HG02943 (cell line): ENCODE data around the gene SPPL3.
"Not testable (repeated sequence)": the region's sequence is repeated elsewhere in the genome, so short reads cannot be mapped to it uniquely, and the experiment has no call there.

ENCODE experiments used
- ATAC-seq: cut with Tn5 transposase; IDR thresholded peaks from one replicate; pipeline ENCODE4 v1.9.1; 2021; ENCODE audit warnings: mild to moderate bottlenecking, low read depth, moderate library complexity; ENCODE audit not compliant: unreplicated experiment

Gene SPPL3

GRCh38 chr12:120735181-120735580 is 169.0 kb downstream of the SPPL3 start:
- ATAC-seq: no peak

DNA sequence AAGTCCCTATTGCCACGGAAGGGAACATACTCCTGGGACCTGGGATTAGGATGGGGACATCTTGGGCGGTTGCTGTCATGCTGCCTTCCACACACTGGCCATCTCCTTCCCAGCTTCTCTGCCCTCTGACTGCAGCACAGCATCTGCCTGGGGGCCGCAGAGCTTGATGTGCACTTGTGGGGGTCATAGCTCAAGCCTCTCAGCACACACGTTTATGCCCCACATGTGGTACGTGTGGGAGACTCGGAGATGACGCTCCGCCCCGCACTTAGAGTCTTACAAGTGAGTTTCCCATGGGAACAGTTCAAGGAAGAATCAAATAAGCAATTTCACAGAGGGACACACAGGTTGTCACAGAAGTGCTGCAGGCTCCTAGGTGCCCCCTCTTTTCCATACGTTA is 169.9 kb downstream of the SPPL3 start:
- ATAC-seq: no peak

GRCh38 chr12:120733574-120733973 is 170.6 kb downstream of the SPPL3 start:
- no peak for ATAC-seq

DNA sequence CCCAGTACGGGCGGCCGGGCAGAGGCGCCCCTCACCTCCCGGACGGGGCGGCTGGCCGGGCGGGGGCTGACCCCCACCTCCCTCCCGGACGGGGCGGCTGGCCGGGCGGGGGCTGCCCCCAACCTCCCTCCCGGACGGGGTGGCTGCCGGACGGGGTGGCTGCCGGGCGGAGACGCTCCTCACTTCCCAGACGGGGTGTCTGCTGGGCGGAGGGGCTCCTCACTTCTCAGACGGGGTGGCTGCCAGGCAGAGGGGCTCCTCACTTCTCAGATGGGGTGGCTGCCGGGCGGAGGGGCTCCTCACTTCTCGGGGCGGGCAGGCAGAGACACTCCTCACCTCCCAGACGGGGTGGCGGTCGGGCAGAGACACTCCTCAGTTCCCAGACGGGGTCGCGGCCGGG is 172.0 kb downstream of the SPPL3 start:
- not testable (repeated sequence) for ATAC-seq

GRCh38 chr12:120726961-120727360 is 177.2 kb downstream of the SPPL3 start:
- no peak for ATAC-seq

- no peak for ATAC-seq
Observed at GRCh38 chr12:120726510-120726793, 177.7 kb downstream of the SPPL3 start.

GRCh38 chr12:120725659-120726509 is 178.3 kb downstream of the SPPL3 start, which contains the start of gene ACADS:
Gene ACADS (plus strand): TSS chr12:120725826. CDS start chr12:120725886, 60 bp downstream.
- ATAC-seq: peak; percentile 78

DNA sequence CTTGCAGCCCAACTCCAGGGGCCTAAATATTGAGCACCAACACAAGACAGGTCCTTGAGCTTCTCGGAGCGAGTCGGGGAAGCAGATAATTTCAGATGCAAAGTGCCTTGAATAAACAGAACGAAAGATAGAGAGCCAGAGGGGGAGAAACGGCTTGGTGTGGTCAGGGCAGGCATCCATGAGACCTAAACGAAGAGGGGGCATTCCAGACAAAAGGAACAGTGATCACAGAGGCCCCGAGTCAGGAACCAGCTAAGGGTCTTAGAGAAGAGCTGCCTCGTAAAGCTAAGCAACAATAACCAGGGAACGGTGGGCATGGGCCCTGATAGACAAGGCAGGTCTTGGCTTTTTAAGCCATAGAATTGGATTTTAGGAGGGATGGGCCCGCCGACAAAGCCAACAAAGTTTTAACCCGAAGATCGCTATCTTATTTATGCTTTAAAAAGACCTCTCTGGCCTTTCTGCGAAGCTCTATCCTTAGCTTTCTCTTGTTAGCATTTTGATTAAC is 179.0 kb downstream of the SPPL3 start:
- peak; percentile 5 for ATAC-seq

DNA sequence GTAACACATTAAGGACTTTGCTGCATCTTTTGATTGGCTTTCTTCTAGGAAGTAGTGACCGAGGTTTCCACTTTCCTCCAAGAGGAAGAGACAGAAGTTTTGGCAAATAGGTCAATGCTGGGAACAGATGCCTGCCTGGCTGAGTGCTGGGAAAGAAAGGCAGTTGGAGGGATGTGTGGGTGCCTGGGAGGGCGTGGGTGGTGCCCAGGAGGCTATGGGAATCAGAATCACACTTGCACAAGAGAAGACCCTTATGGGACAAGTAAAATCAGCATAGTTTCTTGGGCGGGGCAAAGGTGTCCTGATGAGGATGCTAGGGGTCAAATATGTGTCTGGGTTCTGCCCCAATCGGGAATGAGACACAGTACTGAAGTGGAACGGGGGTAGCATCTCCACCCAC is 179.4 kb downstream of the SPPL3 start:
- ATAC-seq: no peak

DNA sequence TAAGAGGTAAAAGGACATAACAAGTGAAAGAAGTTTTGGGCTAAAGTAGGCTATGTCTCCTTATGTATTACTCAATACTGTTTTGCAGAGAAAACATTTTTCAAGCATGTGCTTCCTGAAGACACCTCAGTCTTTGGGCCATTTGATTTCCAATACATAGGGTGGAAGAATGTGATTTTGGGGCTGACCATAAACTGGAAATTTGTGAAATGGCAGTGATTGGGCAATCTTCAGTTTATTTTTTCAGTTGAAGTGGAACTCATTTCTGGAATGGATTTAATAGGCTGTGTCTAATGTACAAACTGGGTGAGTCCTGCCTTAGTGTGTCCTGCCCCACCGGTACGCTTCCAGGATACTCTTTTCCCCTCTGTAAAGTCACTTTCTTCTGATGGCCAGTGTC is 181.4 kb downstream of the SPPL3 start:
- ATAC-seq: no peak

DNA sequence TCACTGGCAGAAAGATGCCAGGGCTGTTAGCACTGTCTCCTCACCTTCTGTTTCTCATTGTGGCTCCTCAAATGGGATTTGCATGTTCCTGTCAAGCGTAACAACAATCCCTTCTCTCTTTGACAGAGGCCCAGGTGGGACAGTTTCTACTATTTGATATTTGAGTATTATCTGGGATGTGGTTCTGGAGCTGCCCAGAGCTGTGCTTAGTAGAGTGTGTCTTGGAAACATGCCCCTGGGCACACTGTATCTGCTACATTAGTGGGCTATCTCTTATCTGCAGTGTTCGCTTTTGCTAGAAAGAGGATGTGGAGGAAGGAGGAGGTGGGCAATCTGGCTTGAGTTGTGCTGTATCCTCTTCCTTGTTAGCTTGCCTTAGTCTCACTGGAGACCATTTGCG is 182.3 kb downstream of the SPPL3 start:
- no peak for ATAC-seq

- no peak for ATAC-seq
Observed at GRCh38 chr12:120720987-120721801, 183.0 kb downstream of the SPPL3 start.

DNA sequence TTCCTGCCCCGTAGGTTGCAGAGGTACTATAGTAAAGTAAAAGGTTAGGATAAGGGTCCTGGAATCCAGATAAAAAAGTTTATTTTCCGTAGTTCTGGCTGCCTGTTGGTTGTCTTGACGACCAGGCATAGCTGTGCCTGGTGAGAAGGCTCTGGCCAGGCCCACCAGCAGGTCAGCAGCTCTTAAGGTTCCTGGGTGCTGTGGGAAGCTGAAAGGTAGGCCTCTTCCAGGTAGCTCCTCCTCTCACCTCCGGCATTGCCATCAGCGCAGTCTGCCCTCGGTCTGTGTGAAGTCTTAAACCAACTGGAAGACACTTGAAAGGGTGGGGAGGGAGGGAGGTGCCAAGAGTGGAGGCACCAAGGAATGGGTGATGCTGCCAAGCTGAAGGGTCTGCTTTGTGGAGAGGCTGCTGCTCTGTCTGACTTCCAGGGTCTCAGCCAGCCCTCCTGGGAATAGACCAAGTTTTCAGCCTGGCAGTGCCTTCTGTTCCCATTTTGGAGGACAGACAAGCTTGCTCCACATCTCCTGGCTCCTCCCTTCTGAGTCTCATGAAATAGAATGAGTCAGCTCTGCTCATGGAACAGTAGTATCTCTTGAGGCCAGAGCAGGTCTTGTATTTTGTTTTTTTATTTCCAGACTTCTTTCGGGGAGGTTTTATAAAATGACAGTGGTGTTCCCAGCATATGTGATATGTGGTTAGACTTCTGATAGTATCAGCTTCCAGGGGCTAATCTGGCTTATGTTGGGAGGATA is 183.7 kb downstream of the SPPL3 start:
- ATAC-seq: no peak

DNA sequence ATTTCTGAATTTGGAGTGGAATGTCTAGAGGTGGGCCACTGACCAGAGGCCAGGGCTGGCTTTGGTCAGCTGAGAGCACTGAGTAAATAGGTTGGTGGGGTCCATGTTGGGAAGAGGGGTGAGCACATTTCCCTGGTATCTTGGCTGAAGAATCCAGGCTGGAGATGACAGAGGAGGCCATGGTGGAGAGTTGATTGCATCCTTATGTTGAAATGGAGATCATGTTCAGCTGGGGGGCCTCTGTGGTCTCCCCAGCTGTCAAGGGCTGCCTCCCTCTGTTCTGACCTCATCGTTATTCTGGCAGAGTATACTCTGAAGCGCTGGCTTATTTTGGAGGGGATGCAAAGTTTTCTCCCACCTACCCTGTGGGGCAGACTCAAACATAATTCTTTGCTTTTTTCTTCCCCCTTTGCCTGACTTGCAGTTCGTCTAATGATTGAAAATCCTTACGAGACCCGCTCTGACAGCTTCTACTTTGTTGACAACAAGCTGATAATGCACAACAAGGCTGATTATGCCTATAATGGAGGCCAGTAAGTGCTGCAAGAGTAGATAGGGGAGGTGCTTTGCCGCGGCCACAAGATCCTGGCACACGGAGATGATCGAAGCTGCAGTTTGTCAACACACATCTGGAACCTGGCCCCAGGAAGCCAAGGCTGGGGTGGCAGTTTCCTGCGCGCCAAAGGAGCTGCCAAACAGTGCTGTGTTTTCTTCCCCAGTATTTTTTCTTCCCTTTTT is 184.5 kb downstream of the SPPL3 start:
- ATAC-seq: no peak

DNA sequence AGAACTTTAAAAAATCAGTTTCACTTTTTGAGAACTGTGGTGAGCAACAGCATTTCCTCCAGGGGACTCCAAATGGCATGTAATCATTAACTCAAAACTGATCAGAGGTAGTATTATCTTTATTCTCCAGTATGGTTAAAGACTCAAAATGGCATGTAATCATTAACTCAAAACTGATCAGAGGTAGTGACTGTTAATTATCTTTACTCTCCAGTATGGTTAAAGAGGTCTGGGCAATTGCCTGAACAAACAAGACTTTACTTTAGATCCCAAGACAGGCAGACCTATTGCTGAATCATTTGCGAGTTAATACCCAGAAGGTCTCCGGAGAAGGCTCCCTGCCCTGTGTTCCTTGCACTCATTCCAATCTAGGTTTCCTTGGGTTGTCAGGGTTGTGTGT is 185.1 kb downstream of the SPPL3 start:
- no peak for ATAC-seq

DNA sequence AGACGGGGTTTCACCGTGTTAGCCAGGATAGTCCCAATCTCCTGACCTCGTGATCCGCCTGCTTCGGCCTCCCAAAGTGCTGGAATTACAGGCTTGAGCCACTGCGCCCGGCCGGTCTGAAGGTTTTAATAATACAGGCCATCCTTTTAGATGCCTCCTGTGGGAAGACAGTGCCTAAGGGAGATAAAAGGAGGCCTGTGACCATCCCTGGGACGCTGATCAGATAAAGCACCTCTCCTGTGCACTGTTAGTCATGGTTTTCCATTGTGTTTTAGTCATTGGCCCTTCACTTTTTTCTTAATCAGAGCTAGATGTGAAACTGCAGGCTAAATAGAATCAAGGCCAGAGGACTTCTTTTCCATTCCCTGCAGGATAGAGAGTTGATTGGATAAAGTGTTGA is 186.1 kb downstream of the SPPL3 start:
- no peak for ATAC-seq

DNA sequence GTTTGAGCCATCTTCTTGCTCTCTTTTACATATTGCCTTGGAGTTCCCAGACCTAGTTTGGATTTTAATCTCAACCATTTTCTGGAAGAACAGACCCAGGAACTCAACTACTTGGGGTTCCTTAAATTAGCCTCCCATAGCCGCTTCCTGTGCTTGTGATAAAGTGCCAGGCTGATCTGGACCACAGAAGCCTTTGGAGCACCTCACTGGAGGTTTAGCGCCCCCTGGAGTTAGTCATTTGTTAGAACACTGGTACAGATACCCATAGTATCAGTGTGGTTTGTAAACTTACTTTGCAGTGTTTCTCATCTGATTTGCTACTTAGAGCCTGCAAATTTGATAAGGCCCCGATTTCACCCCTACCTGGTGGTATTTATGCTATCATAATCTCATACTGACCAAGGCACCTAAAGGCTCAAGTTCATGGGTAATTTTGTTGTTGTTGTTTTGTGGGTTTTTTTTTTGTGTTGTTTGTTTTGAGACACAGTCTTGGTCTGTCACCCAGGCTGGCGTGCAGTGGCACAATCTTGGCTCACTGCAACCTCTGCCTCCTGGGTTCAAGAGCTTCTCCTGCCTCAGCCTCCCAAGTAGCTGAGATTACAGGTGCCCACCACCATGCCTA is 190.2 kb downstream of the SPPL3 start:
- no peak for ATAC-seq

DNA sequence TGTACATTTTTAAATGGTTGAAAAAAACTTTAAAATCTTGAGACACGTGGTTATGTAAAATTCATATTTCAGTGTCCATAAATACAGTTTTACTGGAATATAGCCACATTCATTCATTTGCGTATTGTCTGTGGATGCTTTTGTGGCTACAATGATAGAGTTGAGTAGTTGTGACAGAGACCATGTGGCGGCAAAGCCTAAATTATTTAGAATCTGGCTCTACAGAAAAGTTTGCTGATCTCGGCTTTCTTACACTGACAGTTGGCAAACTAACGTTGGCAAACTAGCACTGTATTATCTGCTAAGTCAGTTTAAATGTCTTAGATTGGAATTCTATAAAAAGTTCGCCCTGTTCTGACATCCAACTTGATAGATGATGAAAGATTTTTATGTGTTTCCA is 191.5 kb downstream of the SPPL3 start:
- ATAC-seq: no peak
